NOMO-1 (cell line): Measurements from ENCODE around the gene PROP1.
"Not testable (repeated sequence)": the region's sequence is repeated elsewhere in the genome, so short reads cannot be mapped to it uniquely, and the experiment has no call there.

ENCODE experiments used
- DNase-seq, 2 experiments: peaks; one replicate each; lab custom pipeline; 2025; ENCODE audit not compliant: unreplicated experiment in 2 of 2; lab: John Stamatoyannopoulos, UW

Gene PROP1

DNA sequence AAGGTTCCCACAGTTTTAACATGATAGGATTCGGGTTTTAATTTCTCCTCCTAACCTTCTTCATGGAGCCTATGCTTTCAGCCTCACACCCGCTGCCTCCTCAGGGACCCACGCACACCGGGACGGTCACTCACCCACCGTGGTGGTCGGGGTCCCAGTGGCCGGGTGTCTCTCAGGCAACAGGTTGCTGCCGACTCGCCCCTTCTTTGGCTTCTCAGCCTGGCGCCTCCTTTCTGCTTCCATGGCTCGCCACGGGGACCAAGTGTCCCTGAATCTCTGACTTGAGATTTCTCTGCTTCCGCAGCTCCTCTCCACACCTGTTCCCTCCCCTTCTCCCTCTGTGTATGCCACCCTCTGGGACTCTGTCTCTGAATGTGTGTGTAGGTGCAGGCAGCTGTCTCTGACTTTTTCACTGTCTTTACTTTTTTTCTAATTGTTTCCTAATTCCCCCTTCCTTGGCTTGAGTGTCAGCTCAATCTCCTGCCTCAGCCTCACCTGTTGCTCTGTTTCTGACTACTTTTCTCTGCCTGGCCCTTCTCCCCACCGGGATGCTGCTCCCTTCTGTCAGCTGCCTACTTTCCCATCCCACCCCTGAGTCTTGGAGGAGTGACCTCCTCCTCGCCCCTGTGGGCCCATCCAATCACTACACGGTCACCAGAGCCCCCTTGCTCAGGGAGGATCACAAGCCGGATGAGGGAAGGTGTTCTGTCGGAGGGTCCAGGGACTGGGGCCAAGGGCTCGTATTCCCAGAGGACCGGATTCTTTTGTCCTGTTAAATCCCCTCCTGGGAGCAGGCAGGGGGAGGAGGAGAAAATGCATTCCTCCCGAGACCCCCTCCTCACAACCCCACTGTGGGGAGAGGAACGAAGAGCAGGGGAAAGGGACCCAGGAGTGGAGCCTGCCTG lies at the start of gene PROP1:
Gene PROP1 (minus strand): TSS at position 552 of the 905 bp plus-strand sequence. CDS start 309 bp downstream, at position 243.
- no peak for DNase-seq

DNA sequence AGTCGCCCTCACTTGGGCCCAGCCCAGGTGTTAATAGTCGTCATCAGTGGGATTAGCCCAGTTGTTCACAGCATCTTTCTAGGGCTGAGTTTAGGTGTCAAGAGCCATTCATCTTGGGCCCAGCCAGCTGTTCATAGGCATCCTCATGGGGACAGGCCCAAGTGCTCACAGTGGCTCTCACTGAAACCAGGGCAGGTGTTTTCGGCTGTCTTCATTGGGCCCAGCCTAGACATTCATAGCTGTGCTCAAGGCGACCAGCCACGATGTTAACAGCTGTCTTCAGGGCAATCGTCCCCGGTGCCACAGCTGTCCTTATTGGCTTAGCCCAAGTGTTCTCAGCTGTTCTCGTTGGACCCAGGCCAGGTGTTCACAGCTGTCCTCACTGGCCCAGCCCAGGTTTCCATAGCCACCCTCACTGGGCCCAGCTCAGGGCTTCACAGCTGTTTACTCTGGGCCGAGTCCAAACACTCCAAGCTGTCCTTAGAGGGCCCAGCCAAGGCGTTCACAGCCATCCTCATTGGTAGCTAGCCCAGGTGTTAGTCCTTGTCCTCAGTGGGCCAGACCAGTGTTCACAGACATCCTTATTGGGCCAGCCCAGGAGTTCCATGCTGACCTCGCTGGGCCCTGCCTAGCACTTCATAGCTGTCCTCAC lies 23.5 kb upstream of the PROP1 start:
- not testable (repeated sequence) for DNase-seq

- DNase-seq = not testable (repeated sequence)
Measured at GRCh38 chr5:178012758-178013157, 16.7 kb upstream of the PROP1 start.

GRCh38 chr5:178011816-178012554 lies 15.9 kb upstream of the PROP1 start:
- not testable (repeated sequence) for DNase-seq

GRCh38 chr5:178007272-178007671 lies 11.2 kb upstream of the PROP1 start:
- not testable (repeated sequence) for DNase-seq

GRCh38 chr5:178006536-178007231 lies 10.6 kb upstream of the PROP1 start:
- DNase-seq = not testable (repeated sequence)

DNA sequence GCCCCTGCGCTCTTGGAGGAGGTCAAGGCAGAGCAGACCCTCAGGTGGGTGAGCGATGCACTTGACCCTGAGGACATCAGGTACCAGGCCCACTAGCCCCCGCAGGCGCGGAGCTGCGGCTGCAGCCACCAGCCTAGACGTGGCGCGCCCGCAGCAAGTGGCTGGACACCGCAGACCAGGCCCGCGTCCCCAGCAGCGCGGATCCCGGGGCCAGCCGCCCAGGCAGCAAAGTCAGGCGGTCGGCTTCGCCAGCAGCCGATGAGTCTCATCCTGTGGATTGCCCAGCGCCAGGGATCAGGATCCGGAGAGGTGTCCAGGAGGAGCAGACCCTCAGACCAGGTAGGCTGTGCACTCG lies 10.1 kb upstream of the PROP1 start:
- DNase-seq = not testable (repeated sequence)

- DNase-seq = no peak
Measured at GRCh38 chr5:177997846-177998245, 1.8 kb upstream of the PROP1 start.

GRCh38 chr5:177997319-177997670 lies 1.3 kb upstream of the PROP1 start:
- no peak for DNase-seq

DNA sequence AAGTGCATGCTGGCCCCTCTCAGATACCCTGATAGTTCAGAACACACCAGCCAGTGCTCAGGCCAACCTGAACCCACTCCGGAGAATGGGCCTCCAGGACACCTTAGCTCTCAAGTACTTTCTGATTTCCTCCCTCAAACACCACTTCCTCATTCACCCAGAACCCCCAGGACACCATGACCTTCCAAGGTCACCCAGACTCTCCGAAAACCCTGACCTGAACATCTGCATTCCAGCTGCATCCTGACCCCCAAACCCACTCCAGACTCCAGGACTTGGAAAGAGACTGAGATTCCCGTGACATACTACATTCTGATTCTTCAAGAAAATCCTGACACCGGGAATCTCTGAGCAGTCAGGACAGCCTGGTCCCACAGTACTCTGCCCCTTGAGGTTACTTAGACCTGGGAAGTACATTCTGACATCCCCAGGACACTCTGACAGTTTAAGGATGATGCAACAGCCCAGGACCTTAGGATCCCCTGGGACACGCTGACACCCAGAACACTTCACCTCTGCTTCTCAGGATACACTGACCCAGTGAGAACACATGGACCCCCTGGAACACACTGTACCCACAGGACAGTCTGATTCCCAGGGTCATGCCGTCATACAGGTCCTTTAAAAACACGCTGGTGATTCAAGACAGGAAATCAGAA lies 747 bp upstream of the PROP1 start:
- DNase-seq = no peak

DNA sequence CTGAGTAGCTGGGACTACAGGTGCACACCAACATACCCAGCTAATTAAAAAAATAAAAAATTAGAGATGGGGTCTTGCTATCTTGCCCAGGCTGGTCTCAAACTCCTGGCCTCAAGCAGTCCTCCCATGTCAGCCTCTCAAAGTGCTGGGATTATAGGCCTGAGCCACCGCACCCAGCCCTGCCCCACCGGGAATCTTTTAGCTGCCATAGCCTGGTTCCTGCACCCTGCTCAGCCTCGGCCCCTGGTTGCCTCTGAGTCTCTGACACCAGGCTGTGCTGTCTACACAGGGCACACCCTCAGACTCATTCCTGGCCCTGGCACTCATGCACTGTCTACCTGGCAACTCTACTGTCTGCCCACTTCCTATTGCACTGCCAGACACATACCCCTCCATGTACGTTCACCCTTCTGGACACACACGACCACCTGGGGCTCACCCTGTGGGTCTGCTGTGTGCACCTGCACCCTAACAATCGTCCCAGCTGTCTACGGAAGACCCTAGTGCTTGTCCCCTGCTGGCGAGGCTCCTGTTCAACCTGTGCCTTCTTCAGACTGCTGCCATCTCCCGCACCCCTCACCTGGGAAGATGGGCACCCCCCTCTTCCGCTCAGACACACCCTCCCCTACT lies 1.4 kb downstream of the PROP1 start:
- no peak for DNase-seq

- no peak for DNase-seq
Measured at GRCh38 chr5:177994063-177994462, 2.0 kb downstream of the PROP1 start.

GRCh38 chr5:177992466-177992865 lies 3.6 kb downstream of the PROP1 start:
- DNase-seq = no peak

DNA sequence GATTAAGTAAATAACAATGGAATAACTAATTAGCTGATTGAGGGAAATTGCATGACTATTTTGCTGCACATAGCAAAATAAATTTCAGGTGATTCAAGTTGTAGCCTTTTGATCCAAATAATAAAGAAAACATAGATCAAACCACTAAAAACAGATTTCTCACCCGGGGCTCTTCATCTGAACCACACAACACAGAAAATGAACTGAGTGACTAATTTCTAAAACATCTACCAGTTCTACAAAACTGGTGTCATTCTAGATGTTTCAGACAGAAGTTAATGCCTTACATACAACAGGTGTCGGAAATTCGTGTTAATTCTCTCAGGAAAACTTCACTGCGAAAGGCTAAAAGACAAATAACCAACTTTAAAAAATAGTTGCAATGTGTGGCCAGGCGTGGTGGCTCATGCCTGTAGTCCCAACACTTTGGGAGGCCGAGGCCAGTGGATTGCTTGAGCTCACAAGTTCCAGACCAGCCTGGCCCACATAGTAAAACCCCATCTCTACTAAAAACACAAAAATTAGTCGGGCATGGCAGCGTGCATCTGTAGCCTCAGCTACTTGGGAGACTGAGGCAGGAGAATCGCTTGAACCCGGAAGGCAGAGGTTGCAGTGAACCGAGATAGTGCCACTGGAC lies 6.9 kb downstream of the PROP1 start:
- no peak for DNase-seq

- DNase-seq = no peak
Measured at GRCh38 chr5:177987326-177987725, 8.7 kb downstream of the PROP1 start.

DNA sequence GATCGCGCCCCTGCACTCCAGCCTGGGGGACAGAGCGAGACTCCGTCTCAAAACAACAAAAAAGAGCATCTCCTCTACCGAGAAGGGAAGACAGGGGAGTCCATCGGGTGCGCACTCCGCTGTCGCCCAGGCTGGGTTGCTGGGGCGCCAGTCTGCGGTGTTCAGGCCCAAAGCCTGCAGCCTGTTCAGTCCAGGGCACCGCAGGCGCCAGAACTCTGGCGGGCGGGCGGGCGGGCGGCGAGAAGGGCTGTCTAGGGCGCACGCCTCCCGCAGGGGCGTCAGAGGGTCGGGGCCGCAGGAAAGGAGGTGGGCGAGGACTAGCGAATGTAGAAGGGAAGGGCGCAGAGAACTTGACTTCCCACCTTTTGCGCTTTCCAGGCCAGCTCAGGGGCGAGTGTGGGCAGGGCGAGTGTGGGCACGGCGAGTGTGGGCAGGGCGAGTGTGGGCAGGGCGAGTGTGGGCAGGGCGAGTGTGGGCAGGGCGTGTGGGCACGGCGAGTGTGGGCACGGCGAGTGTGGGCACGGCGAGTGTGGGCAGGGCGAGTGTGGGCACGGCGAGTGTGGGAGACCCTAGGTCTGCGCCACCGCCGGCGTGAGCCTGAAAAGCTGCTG lies 10.5 kb downstream of the PROP1 start:
- DNase-seq = no peak

GRCh38 chr5:177984584-177985206 lies 11.3 kb downstream of the PROP1 start:
- no peak for DNase-seq

- no peak for DNase-seq
Measured at GRCh38 chr5:177983763-177984583, 12.1 kb downstream of the PROP1 start.
